ENCODE data around the gene HSDL2.

DNA sequence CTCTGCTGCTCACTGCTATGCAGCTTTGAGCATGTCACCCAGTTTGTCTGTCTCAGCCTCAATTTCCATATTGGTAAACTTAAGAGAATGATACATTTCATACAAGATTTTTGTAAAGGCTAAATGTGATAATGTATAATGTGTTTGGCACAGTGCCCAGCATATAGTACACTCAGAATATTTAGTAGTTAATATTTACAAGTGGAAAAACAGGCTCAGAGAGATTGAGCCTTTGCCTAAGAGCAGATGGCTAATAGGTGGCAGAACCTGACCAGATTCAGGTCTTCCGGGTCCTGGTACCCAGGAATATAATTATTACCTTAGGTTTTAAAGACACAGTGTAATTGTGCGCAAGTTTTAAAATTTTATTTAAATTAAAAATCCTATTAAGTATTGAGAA lies 59.9 kb downstream of the HSDL2 start:
- TF ChIP-seq CTCF (IDR thresholded peaks at IDR 0.05) (no peak), USF2 (IDR thresholded peaks at IDR 0.05; ENCODE audit: borderline replicate concordance, low read depth, low read length) (no peak), EZH2phosphoT487 (IDR thresholded peaks at IDR 0.05; ENCODE audit: borderline replicate concordance, low read depth) (no peak), NRF1 (IDR thresholded peaks at IDR 0.05; ENCODE audit: low read depth, low read length) (no peak), GATA2 (CRISPR knock-in tag; IDR thresholded peaks at IDR 0.05) (no peak), TAF1 (IDR thresholded peaks at IDR 0.05; ENCODE audit: borderline replicate concordance, low read depth, low read length) (no peak), EP300 (IDR thresholded peaks at IDR 0.05; ENCODE audit: borderline replicate concordance in 1 of 2, low read depth in 1 of 2, low read length in 1 of 2) (no peak)
- TF ChIP-seq, protein P1, sequence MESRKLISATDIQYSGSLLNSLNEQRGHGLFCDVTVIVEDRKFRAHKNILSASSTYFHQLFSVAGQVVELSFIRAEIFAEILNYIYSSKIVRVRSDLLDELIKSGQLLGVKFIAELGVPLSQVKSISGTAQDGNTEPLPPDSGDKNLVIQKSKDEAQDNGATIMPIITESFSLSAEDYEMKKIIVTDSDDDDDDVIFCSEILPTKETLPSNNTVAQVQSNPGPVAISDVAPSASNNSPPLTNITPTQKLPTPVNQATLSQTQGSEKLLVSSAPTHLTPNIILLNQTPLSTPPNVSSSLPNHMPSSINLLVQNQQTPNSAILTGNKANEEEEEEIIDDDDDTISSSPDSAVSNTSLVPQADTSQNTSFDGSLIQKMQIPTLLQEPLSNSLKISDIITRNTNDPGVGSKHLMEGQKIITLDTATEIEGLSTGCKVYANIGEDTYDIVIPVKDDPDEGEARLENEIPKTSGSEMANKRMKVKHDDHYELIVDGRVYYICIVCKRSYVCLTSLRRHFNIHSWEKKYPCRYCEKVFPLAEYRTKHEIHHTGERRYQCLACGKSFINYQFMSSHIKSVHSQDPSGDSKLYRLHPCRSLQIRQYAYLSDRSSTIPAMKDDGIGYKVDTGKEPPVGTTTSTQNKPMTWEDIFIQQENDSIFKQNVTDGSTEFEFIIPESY (IDR thresholded peaks at IDR 0.05; ENCODE audit: borderline replicate concordance, low read depth) = no peak
- TF ChIP-seq, protein P2, sequence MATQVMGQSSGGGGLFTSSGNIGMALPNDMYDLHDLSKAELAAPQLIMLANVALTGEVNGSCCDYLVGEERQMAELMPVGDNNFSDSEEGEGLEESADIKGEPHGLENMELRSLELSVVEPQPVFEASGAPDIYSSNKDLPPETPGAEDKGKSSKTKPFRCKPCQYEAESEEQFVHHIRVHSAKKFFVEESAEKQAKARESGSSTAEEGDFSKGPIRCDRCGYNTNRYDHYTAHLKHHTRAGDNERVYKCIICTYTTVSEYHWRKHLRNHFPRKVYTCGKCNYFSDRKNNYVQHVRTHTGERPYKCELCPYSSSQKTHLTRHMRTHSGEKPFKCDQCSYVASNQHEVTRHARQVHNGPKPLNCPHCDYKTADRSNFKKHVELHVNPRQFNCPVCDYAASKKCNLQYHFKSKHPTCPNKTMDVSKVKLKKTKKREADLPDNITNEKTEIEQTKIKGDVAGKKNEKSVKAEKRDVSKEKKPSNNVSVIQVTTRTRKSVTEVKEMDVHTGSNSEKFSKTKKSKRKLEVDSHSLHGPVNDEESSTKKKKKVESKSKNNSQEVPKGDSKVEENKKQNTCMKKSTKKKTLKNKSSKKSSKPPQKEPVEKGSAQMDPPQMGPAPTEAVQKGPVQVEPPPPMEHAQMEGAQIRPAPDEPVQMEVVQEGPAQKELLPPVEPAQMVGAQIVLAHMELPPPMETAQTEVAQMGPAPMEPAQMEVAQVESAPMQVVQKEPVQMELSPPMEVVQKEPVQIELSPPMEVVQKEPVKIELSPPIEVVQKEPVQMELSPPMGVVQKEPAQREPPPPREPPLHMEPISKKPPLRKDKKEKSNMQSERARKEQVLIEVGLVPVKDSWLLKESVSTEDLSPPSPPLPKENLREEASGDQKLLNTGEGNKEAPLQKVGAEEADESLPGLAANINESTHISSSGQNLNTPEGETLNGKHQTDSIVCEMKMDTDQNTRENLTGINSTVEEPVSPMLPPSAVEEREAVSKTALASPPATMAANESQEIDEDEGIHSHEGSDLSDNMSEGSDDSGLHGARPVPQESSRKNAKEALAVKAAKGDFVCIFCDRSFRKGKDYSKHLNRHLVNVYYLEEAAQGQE (IDR thresholded peaks at IDR 0.05; ENCODE audit: low read depth, low read length) = no peak
